GM12878 (cell line): Measurements from ENCODE around the gene IQGAP3. TPM values are rescaled to one million over a fixed set of nuclear protein-coding genes. Genes with fewer than 3 reads are reported as not detected.

ENCODE experiments used
- ATAC-seq: fragments of 200-7000 bp; cut with Tn5 transposase; 3 replicates; pipeline ENCODE4 v1.9.1; 2020; ENCODE audit warnings: mild to moderate bottlenecking, moderate library complexity
- BruUV-seq: library from RNA; stranded (reverse); fragments of 400-500 nt; replicated peaks from 2 replicates; lab custom pipeline; 2021; lab: Mats Ljungman, UMichigan
- CTCF ChIA-PET: fragments of 300-600 bp; sonication (Branson Sonifier 250); formaldehyde crosslinking; extraction: SDS; loops from one replicate; lab custom pipeline; 2021; ENCODE audit warnings: inconsistent platforms; lab: Yijun Ruan, JAX
- POLR2A ChIA-PET: fragments of 350-600 bp; formaldehyde crosslinking; extraction: SDS; loops from one replicate; lab custom pipeline; 2021; ENCODE audit warnings: inconsistent platforms; lab: Charles Lee
- RAD21 ChIA-PET: fragments of 300-600 bp; sonication (Branson Sonifier 250); formaldehyde crosslinking; loops from one replicate; lab custom pipeline; 2023; ENCODE audit warnings: antibody characterized with exemption; ENCODE audit not compliant: unreplicated experiment; lab: Charles Lee
- SMC1A ChIA-PET: fragments of 300-600 bp; sonication (Branson Sonifier 250); formaldehyde crosslinking; loops from one replicate; lab custom pipeline; 2023; ENCODE audit not compliant: unreplicated experiment, uncharacterized antibody; lab: Charles Lee
- DNase-seq: peaks from one replicate; pipeline ENCODE4 v3.0.0-alpha.2; 2011; ENCODE audit warnings: low read depth, low spot score
- FAIRE-seq: peaks from 3 replicates; lab custom pipeline; 2011; peaks lifted over from hg19 to GRCh38; lab: Jason Lieb, UNC
- H2AFZ ChIP-seq: 2 replicates; pipeline ENCODE4 v1.6.0; 2011; ENCODE audit warnings: low read depth, low read length, control low read depth; ENCODE audit not compliant: control insufficient read depth
- H3K27ac ChIP-seq: 2 replicates; pipeline ENCODE4 v1.5.1; 2011; ENCODE audit warnings: control low read depth; ENCODE audit not compliant: control insufficient read depth, insufficient read depth
- H3K27me3 ChIP-seq, 2 experiments: replicated peaks in 1 of 2; 2 replicates each; pipeline versions ENCODE4 v1.6.0 to v1.6.1; 2011; ENCODE audit warnings: low read length in 1 of 2; ENCODE audit not compliant: control insufficient read depth in 2 of 2, insufficient read depth in 2 of 2
- H3K36me3 ChIP-seq, 2 experiments: 2 replicates each; pipeline ENCODE4 v1.5.1; 2011; ENCODE audit warnings: low read length in 1 of 2; ENCODE audit not compliant: control insufficient read depth in 2 of 2, insufficient read depth in 2 of 2
- H3K4me1 ChIP-seq: 2 replicates; pipeline ENCODE4 v1.6.1; 2011; ENCODE audit warnings: mild to moderate bottlenecking, low read length, moderate library complexity, mixed read lengths; ENCODE audit not compliant: control insufficient read depth, insufficient read depth
- H3K4me2 ChIP-seq: 2 replicates; pipeline ENCODE4 v1.6.0; 2011; ENCODE audit warnings: control low read depth; ENCODE audit not compliant: control insufficient read depth, insufficient read depth
- H3K4me3 ChIP-seq: fragments of 200-600 bp; sonication (generic); 2 replicates; pipeline ENCODE4 v1.5.1; 2016
- H3K79me2 ChIP-seq: 2 replicates; pipeline ENCODE4 v1.6.0; 2011; ENCODE audit warnings: low read length; ENCODE audit not compliant: control insufficient read depth, insufficient read depth
- H3K9ac ChIP-seq: 2 replicates; pipeline ENCODE4 v1.8.0; 2011; ENCODE audit warnings: low read length, control low read depth, mixed read lengths; ENCODE audit not compliant: control insufficient read depth, insufficient read depth
- H3K9me3 ChIP-seq: replicated peaks from 3 replicates; pipeline ENCODE4 v1.5.1; 2011; ENCODE audit warnings: mild to moderate bottlenecking, low read length; ENCODE audit not compliant: control insufficient read depth, insufficient read depth
- H4K20me1 ChIP-seq: 2 replicates; pipeline ENCODE4 v1.6.0; 2011; ENCODE audit not compliant: control insufficient read depth, insufficient read depth
- BCL3 ChIP-seq: IDR thresholded peaks from 2 replicates; pipeline ENCODE4 v1.6.1; 2011; ENCODE audit warnings: borderline replicate concordance, low read depth, mild to moderate bottlenecking, moderate library complexity, low read length; ENCODE audit not compliant: insufficient read depth, poor library complexity, severe bottlenecking
- POLR2A ChIP-seq: IDR thresholded peaks from 2 replicates; pipeline ENCODE4 v1.6.1; 2011; ENCODE audit warnings: low read depth, mild to moderate bottlenecking, low read length
- POLR2AphosphoS5 ChIP-seq: IDR thresholded peaks from 2 replicates; pipeline ENCODE4 v1.6.1; 2011; ENCODE audit warnings: mild to moderate bottlenecking, low read length, inconsistent platforms
- RB1 ChIP-seq: fragments of 450-650 bp; formaldehyde crosslinking; IDR thresholded peaks from 2 replicates; pipeline ENCODE4 v1.6.1; 2017; ENCODE audit warnings: mild to moderate bottlenecking, borderline replicate concordance
- SREBF2 ChIP-seq: IDR thresholded peaks from 2 replicates; pipeline ENCODE4 v1.6.1; 2012; ENCODE audit warnings: mild to moderate bottlenecking, low read length
- WGBS: methylation state at CpG from one replicate; pipeline ENCODE4 v1.1.6; 2016; ENCODE audit warnings: low lambda C conversion rate; ENCODE audit not compliant: insufficient replicate concordance, insufficient coverage; ENCODE audit errors: missing lambda C conversion rate; 5-methylcytosine and 5-hydroxymethylcytosine counted together
- in situ Hi-C: fragments of 300-500 bp; cut with MboI; formaldehyde crosslinking; loops from 9 replicates; pipeline ENCODE4 v1.14.3; 2018; ENCODE audit warnings: mixed read lengths
- intact Hi-C: fragments of 100-400 bp; cut with micrococcal nuclease; formaldehyde crosslinking; loops from one replicate; pipeline ENCODE4 v1.14.2; 2022; ENCODE audit not compliant: unreplicated experiment
- polyA plus RNA-seq, 11 experiments: library from polyadenylated mRNA; depleted of rRNA in 4 of 11; unstranded in 6 of 11; stranded (reverse) in 5 of 11; fragments of >200 nt; fragmentation: Nextera tagmentation in 4 of 11; fragmentation: Illumina TruSeq in 1 of 11; extraction: Ambion mirVana in 4 of 11; extraction: Trizol in 1 of 11; gene quantifications; 1 replicate in 1 of 11; 2 replicates in 10 of 11; pipeline versions ENCODE4 v1.2.1 to v1.2.3, GENCODE V29; 2011 to 2016; ENCODE audit warnings: inconsistent platforms in 2 of 11, missing spikeins in 2 of 11, low read depth in 1 of 11
- total RNA-seq, 4 experiments: library from RNA; depleted of rRNA in 3 of 4; stranded (reverse); fragments of >200 nt in 3 of 4; fragmentation: Illumina TruSeq in 1 of 4; extraction: Trizol in 1 of 4; gene quantifications; 2 replicates each; pipeline versions ENCODE4 v1.2.1 to v1.2.3, GENCODE V29; 2013 to 2021

Gene IQGAP3
- total and polyA plus RNA-seq, 10 of the 15 experiments (the other 5 are each of a cell fraction or from before 2014, with no cell fraction given): 1.1 to 10.7 (median 7.9) TPM

GRCh38 chr1:156479093-156480015 lies 93.0 kb downstream of the IQGAP3 start:
- Histone ChIP-seq H3K79me2 (peaks cover 22% of the 10 kb centered on the region), H2AFZ (no peak overlapping the region), H3K9ac (no peak overlapping the region), H3K4me3 (no peak overlapping the region), H3K4me1 (peaks cover 31% of the 10 kb centered on the region), H3K9me3 (no peaks in the 10 kb centered on the region), H4K20me1 (peaks cover 2% of the 10 kb centered on the region; the same call in 1 of the 2 replicates), H3K27ac (no peak overlapping the region), H3K4me2 (no peak overlapping the region), H3K36me3 (peaks cover 66 to 77% of the 10 kb centered on the region in 2 experiments), H3K27me3 (no peaks in the 10 kb centered on the region)
- TF ChIP-seq POLR2A (peak; percentile 23; the same call in 1 of the 2 replicates), SREBF2 (no peak)
- DNase-seq (no peak), FAIRE-seq (no peak), ATAC-seq (no peak)
- no TSS peak for BruUV-seq
- intact Hi-C loops: loop anchor here (2.0 to 10.0 kb wide), 2 partner anchors 19 to 125 kb away; partner anchors contain the start of gene GPATCH4
- SMC1A ChIA-PET: interaction anchor here (0.6 to 21.2 kb wide), 4 partner anchors 12 to 42 kb away, joined by 3 to 460 read pairs (median 32); partner anchors contain the start of gene MEF2D
- in situ Hi-C loops: no loop called here
- POLR2A ChIA-PET: interaction anchor here (23.9 kb wide), 1 partner anchor 24 kb away, joined by 630 read pairs; the partner anchor contains the start of gene MEF2D
- WGBS: 91% methylated on average over 15 of the region's 15 CpGs
- CTCF ChIA-PET: interaction anchor here (2.2 to 5.7 kb wide), 5 partner anchors 19 to 129 kb away, joined by 7 to 140 read pairs (median 22); partner anchors contain the start of genes IQGAP3, MEF2D and TTC24
- RAD21 ChIA-PET: interaction anchor here (1.9 to 2.5 kb wide), 2 partner anchors 29 to 115 kb away, joined by 6 to 20 read pairs; no protein-coding TSS in a partner anchor

DNA sequence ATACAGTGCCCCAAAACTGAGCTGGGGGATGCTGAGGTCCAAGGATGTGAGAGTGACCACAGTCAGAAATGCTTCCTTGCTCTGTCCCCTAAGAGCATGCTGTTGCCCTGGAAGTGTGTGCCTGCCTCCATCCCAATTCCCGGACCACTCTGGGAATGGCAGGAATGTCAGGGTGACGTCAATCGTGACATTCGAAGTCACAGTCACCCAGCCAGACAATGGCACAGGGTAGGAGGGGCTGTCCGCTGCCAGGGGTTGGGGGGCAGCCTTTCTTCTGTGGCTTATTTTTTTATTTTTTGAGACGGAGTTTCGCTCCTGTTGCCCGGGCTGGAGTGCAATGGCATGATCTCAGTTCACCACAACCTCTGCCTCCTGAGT lies 94.1 kb downstream of the IQGAP3 start:
- Histone ChIP-seq H3K9me3 (no peaks in the 10 kb centered on the region), H3K36me3 (peaks cover 72 to 81% of the 10 kb centered on the region in 2 experiments), H3K27me3 (no peaks in the 10 kb centered on the region), H3K4me2 (no peak overlapping the region), H3K9ac (no peak overlapping the region), H3K4me3 (no peak overlapping the region), H4K20me1 (peaks cover 2% of the 10 kb centered on the region; the same call in 1 of the 2 replicates), H2AFZ (no peak overlapping the region), H3K79me2 (peaks cover 11% of the 10 kb centered on the region), H3K27ac (no peak overlapping the region), H3K4me1 (peaks cover 28% of the 10 kb centered on the region)
- ATAC-seq (no peak), FAIRE-seq (no peak), DNase-seq (no peak)
- intact Hi-C loops: no loop called here
- over 99% methylated on average over 7 of the region's 8 CpGs for WGBS
- in situ Hi-C loops: no loop called here
- RAD21 ChIA-PET: no interaction called here
- TF ChIP-seq BCL3: no peak
- TF ChIP-seq POLR2A: peak; percentile 47; the same call in 1 of the 2 replicates
- no peak for TF ChIP-seq RB1
- peak; percentile 35; the same call in 1 of the 2 replicates for TF ChIP-seq POLR2AphosphoS5
- POLR2A ChIA-PET: no interaction called here
- SMC1A ChIA-PET: no interaction called here
- no TSS peak for BruUV-seq
- CTCF ChIA-PET: interaction anchor here (1.3 kb wide), 1 partner anchor 130 kb away, joined by 3 read pairs; no protein-coding TSS in a partner anchor
